Duodenal mucosa (tissue), 2 donors: ENCODE data around the gene KIF26B.
"Not testable (repeated sequence)": the region's sequence is repeated elsewhere in the genome, so short reads cannot be mapped to it uniquely, and the experiment has no call there.

Experiments
- H3K27ac ChIP-seq: one replicate; pipeline ENCODE4 v1.7.0; 2013; ENCODE audit warnings: low read depth, low read length
- H3K27me3 ChIP-seq, 2 donors: one replicate each; pipeline ENCODE4 v1.7.0; 2013; ENCODE audit warnings: low read length in 2 of 2, control low read depth in 1 of 2; ENCODE audit not compliant: insufficient read depth in 2 of 2, control insufficient read depth in 1 of 2
- H3K36me3 ChIP-seq, 2 donors: one replicate each; pipeline ENCODE4 v1.7.0; 2013; ENCODE audit warnings: low read length in 2 of 2, control low read depth in 1 of 2; ENCODE audit not compliant: insufficient read depth in 2 of 2, control insufficient read depth in 1 of 2
- H3K4me1 ChIP-seq, 2 donors: one replicate each; pipeline ENCODE4 v1.7.0; 2013; ENCODE audit warnings: low read length in 2 of 2, control low read depth in 1 of 2; ENCODE audit not compliant: insufficient read depth in 2 of 2, control insufficient read depth in 1 of 2
- H3K4me3 ChIP-seq, 2 donors: one replicate each; pipeline ENCODE4 v1.7.0; 2013; ENCODE audit warnings: low read length in 2 of 2, low read depth in 1 of 2
- H3K9ac ChIP-seq, 2 donors: one replicate each; pipeline ENCODE4 v1.7.0; 2013; ENCODE audit warnings: low read length in 2 of 2, low read depth in 1 of 2
- H3K9me3 ChIP-seq, 2 donors: one replicate each; pipeline ENCODE4 v1.7.0; 2013; ENCODE audit warnings: low read length in 2 of 2, control low read depth in 1 of 2; ENCODE audit not compliant: control insufficient read depth in 1 of 2

KIF26B gene

DNA sequence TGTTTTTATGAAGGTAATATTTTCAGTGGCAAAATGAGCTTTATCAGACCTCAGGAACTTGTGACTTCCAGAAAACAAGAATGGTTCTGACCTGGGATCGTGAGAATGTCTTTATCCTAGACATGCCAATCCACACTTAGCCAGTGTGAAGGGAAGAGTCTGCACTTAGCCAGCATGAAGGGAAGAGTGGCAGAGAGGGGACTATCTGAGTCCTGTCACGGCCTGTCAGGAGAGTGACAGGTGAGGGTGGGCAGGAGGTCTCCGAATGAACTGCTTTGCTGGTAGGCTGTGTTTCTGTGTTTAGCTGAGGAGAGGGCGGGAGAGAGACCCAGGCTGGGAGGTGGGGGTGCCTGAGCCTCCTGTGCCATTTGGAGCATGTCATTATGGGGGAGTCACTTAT lies 173.1 kb downstream of the KIF26B start:
- Histone ChIP-seq H3K27me3 (no peaks in the 10 kb centered on the region), H3K4me1 (no peaks in the 10 kb centered on the region), H3K36me3 (no peaks in the 10 kb centered on the region), H3K9ac (no peak overlapping the region), H3K4me3 (no peak overlapping the region), H3K27ac (no peak overlapping the region), H3K9me3 (no peaks in the 10 kb centered on the region)

DNA sequence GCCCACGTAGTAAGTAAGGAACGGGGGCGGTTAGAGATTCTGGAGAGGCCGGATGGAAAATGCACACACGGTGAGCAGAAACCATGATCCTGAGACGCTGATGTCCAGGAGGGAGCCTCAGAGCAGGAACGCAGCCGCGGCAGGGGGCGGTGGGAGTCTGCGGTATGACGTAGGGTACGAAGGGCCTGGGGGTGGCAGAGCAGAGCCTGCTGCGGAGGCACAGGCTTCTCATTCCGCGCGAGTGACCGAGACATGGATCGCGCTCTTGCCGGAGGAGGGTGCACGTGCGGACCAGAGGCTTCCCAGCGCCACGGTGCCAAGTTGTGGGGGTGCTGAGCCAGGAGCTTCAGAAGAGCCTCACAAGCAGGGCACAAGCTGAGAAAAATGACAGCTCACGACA lies 176.2 kb downstream of the KIF26B start:
- no peak overlapping the region for H3K27ac ChIP-seq
- no peaks in the 10 kb centered on the region for H3K4me1 ChIP-seq
- no peak overlapping the region for H3K4me3 ChIP-seq
- H3K36me3 ChIP-seq, result no peaks in the 10 kb centered on the region
- no peak overlapping the region for H3K9ac ChIP-seq
- H3K9me3 ChIP-seq, result no peaks in the 10 kb centered on the region
- H3K27me3 ChIP-seq, result no peaks in the 10 kb centered on the region

DNA sequence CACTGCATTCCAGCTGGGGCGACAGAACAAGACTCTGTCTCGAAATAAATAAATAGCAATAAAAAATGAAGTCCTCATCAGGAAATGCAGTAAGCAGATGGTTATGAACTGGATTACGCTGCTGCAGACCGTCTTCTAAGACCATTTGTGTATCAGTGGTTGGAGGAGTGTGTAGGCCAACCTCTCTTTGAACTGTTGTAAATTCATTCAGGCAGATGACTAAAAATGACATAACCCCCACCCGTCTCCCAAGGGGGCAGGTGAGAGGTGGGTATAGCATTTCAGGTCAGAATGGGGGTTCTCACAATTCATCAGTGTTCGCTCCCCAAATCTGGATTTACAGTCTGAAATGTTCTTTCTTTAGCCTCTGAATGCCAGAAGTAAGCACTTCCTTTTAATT lies 177.3 kb downstream of the KIF26B start:
- no peak overlapping the region for H3K4me3 ChIP-seq
- H3K9me3 ChIP-seq, result no peaks in the 10 kb centered on the region
- no peaks in the 10 kb centered on the region for H3K36me3 ChIP-seq
- H3K4me1 ChIP-seq, result no peaks in the 10 kb centered on the region
- H3K9ac ChIP-seq, result no peak overlapping the region
- no peak overlapping the region for H3K27ac ChIP-seq
- no peaks in the 10 kb centered on the region for H3K27me3 ChIP-seq

DNA sequence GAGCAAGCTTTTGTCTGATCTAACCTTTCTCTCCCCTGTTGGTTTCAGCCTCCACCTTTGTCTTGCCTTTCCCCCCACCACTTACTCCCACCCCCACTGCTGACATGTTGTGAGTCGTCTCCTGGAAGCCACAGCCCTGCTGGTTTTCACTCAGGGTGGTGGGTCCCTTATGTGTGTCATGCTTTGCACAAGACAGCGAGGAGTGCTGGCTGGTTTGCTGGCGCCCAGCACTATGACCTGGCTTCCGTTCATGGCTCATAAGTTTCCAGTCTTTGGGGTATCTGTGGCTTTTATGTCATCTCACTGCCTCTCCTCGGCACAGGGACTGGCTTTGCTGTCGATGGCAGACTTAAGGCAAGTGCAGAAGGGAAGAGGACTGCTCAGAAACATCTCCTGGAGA lies 177.7 kb downstream of the KIF26B start:
- Histone ChIP-seq H3K4me3 (no peak overlapping the region), H3K9ac (no peak overlapping the region), H3K4me1 (no peaks in the 10 kb centered on the region), H3K9me3 (no peaks in the 10 kb centered on the region), H3K27ac (no peak overlapping the region), H3K27me3 (no peaks in the 10 kb centered on the region), H3K36me3 (no peaks in the 10 kb centered on the region)

DNA sequence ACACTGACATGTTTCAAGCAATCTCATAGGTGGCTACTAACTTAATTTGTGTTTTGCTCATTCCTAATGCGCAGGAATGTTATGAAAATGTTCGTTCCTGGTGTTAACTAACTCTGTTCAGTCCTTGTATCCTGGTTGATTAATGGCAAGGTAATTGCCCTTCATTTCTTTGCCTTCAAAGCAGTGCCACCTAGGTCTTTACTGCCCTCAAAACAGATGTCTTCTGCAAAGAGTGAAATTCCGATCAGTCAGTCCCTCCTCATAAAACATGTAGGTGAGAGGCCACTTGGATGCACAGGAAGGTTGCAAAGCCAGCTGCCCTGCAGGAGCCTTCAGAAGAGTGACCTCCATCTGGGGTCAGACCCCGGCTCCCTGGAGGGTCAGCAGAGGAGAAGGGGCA lies 179.4 kb downstream of the KIF26B start:
- Histone ChIP-seq H3K27me3 (no peaks in the 10 kb centered on the region), H3K9me3 (no peaks in the 10 kb centered on the region), H3K36me3 (no peaks in the 10 kb centered on the region), H3K4me1 (no peaks in the 10 kb centered on the region), H3K4me3 (no peak overlapping the region), H3K27ac (no peak overlapping the region), H3K9ac (no peak overlapping the region)

DNA sequence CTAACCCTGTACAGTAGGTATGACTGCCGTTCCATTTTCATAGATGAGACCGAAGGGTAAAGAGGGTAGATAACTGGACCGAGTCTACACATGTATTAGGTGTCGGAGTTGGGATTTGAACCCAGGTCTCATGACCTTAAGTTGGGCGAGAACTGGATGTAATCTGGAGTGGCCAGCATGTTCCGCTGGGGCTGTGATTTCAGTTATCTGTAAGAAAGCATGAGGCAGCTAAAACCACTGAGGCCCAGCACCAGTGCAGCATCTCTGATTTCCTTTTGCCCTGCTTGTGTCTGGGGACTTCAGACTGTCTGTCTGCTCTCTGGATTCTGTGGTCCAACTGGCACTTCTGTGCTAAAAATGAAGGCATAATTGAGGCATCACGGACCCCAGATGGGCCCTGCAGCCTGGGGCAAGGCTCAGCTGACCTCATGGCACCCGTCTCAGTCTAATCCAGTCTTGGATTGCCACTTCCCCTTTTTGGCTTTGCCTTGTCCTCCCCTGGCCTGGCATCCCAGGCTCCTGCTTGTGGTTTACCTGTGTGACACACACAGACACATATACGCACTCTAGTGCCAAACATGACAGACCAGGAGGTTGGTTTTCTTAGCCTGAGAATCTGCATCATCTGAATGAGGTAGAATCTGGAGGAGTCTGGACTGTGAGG lies 180.2 kb downstream of the KIF26B start:
- H3K9me3 ChIP-seq, result no peaks in the 10 kb centered on the region

DNA sequence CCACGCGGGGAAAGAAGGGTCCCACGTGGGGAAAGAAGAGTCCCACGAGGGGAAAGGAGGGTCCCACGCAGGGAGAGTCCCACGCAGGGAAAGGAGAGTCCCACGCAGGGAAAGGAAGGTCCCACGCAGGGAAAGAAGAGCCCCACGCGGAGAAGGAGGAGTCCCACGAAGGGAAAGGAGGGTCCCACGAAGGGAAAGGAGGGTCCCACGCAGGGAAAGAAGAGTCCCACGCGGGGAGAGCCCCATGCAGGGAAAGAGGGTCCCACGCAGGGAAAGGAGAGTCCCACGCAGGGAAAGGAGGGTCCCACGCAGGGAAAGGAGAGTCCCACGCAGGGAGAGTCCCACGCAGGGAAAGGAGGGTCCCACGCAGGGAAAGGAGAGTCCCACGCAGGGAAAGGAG lies 180.9 kb downstream of the KIF26B start:
- not testable (repeated sequence) for H3K27me3 ChIP-seq, H3K36me3 ChIP-seq, H3K9ac ChIP-seq, H3K4me3 ChIP-seq, H3K9me3 ChIP-seq, H3K27ac ChIP-seq, H3K4me1 ChIP-seq

More for the DNA sequence above, 180.2 kb downstream of the KIF26B start:
- H3K27ac ChIP-seq, result no peak overlapping the region
- H3K27me3 ChIP-seq, result no peaks in the 10 kb centered on the region
- H3K4me1 ChIP-seq, result no peaks in the 10 kb centered on the region
- no peaks in the 10 kb centered on the region for H3K36me3 ChIP-seq
- H3K4me3 ChIP-seq, result no peak overlapping the region
- no peak overlapping the region for H3K9ac ChIP-seq

DNA sequence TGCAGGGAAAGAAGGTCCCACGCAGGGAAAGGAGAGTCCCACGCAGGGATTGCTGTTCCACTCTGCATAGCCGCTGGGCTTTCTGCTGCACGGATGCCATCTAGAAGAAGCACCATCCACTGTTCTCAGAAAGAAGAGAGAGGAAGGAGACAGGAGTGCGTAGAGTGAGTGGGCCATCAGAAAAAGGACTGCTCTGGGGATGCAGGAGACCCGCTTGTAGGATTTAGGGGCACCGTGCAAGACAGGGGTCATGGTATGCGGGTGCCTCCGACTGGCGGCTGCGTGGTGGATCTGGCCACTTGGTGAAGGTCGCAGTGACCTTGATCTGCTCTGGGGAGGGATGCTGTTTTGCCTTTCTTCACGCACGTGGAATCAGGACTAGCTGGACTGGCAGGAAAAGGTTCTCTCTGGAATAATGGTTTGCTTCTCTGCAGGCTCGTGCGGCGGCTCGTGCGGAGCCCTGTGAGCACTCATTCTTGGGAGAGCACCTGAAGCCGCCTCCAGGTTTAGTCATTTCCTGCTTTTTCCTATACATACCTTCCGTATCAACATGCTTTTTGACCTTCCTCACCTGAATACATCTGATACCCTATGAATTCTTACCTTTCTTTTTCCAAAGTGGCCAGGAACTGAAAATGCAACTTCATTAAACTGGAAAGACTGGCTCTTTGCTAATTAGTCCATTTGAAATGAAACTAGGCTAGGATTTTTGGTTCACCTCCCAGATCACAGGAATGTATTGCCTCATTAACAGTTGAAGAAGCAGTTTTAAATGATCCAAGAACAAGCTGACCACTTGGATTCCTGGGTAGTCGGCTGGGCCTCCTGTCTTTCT lies 181.6 kb downstream of the KIF26B start:
- H3K9ac ChIP-seq, result no peak overlapping the region
- H3K4me1 ChIP-seq, result no peaks in the 10 kb centered on the region
- H3K9me3 ChIP-seq, result no peaks in the 10 kb centered on the region
- no peak overlapping the region for H3K4me3 ChIP-seq
- no peaks in the 10 kb centered on the region for H3K36me3 ChIP-seq
- H3K27ac ChIP-seq, result no peak overlapping the region
- no peaks in the 10 kb centered on the region for H3K27me3 ChIP-seq

DNA sequence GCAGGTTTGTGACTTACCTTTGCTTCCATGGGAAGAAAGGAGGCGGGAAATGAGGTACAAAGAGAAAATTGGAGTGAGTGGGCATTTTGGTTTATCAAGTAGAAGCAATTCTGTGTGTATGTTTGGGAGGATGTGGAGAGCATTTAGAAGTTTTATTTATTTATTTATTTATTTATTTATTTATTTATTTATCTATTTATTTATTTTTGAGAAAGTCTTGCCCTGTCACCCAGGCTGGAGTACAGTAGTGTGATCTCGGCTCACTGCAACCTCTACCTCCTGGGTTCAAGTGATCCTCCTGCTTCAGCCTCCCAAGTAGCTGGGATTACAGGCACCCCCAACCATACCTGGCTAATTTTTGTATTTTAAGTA lies 182.2 kb downstream of the KIF26B start:
- H3K27ac ChIP-seq, H3K9ac ChIP-seq, H3K4me3 ChIP-seq, H3K9me3 ChIP-seq, H3K36me3 ChIP-seq, H3K27me3 ChIP-seq, H3K4me1 ChIP-seq: not testable (repeated sequence)

GRCh38 chr1:245337829-245338484 lies 183.2 kb downstream of the KIF26B start:
- no peaks in the 10 kb centered on the region for H3K27me3 ChIP-seq
- H3K4me1 ChIP-seq, result no peaks in the 10 kb centered on the region
- no peak overlapping the region for H3K4me3 ChIP-seq
- no peaks in the 10 kb centered on the region for H3K36me3 ChIP-seq
- H3K9ac ChIP-seq, result no peak overlapping the region
- H3K9me3 ChIP-seq, result no peaks in the 10 kb centered on the region
- no peak overlapping the region for H3K27ac ChIP-seq
